ENCODE measurements around the gene TMEM272. TPM values are rescaled to one million over a fixed set of nuclear protein-coding genes. Genes with fewer than 3 reads are reported as not detected.

Gene TMEM272
- total and polyA plus RNA-seq, 2 of the 4 experiments (the other 2 are of a cell fraction), result not detected

- Histone ChIP-seq H2AFZ (replicated peaks; ENCODE audit: low read length, poor library complexity) (no peak overlapping the region), H2AK9ac (replicated peaks; ENCODE audit: low read depth, low read length, poor library complexity) (no peak overlapping the region), H3K9me1 (ENCODE audit: insufficient read depth, low read length) (no peaks in the 10 kb centered on the region), H3K4me2 (ENCODE audit: low read depth, low read length) (no peak overlapping the region), H4K8ac (ENCODE audit: low read depth in 2 of 2, low read length in 2 of 2) (no peak overlapping the region), H3K27ac (ENCODE audit: insufficient read depth, low read length) (no peak overlapping the region), H4K91ac (ENCODE audit: insufficient read depth, low read depth, low read length) (no peak overlapping the region), H3K9ac (ENCODE audit: low read depth, low read length) (no peak overlapping the region), H2BK15ac (ENCODE audit: low read depth, low read length) (no peak overlapping the region), H4K20me1 (ENCODE audit: insufficient read depth, low read length) (no peaks in the 10 kb centered on the region), H3K4me1 (ENCODE audit: control insufficient read depth, insufficient read depth, low read length) (no peaks in the 10 kb centered on the region), H4K5ac (ENCODE audit: low read depth, low read length) (no peak overlapping the region), H3K4me3 (ENCODE audit: insufficient read depth, low read depth, low read length) (no peak overlapping the region), H2AK5ac (ENCODE audit: low read depth, low read length) (no peak overlapping the region), H3K18ac (ENCODE audit: low read depth, low read length) (no peak overlapping the region), H3K14ac (replicated peaks; ENCODE audit: low read depth, low read length) (no peak overlapping the region), H2BK120ac (ENCODE audit: low read depth, low read length) (no peak overlapping the region), H3K56ac (ENCODE audit: extremely low read depth, insufficient read depth, low read length) (no peak overlapping the region), H3K9me3 (ENCODE audit: control insufficient read depth, insufficient read depth, low read length) (no peaks in the 10 kb centered on the region; the same call in 1 of the 2 replicates), H2BK20ac (ENCODE audit: low read depth, low read length) (no peak overlapping the region), H3K23ac (ENCODE audit: low read depth, low read length) (no peak overlapping the region), H3K4ac (ENCODE audit: low read depth, low read length) (no peak overlapping the region), H3K36me3 (ENCODE audit: control insufficient read depth, insufficient read depth, low read length) (no peaks in the 10 kb centered on the region), H3K79me1 (ENCODE audit: low read depth in 1 of 2, low read length in 2 of 2) (no peaks in the 10 kb centered on the region), H2BK5ac (ENCODE audit: low read depth, low read length, poor library complexity, severe bottlenecking) (no peak overlapping the region), H3K27me3 (ENCODE audit: control insufficient read depth, insufficient read depth, low read length) (peaks cover 37% of the 10 kb centered on the region)
- 61% methylated on average over 2 of the region's 6 CpGs; no CpG with 5 or more reads in 1 of the 2 experiments for WGBS, 2 experiments (ENCODE audit: extremely low coverage in 2 of 2, insufficient read length in 1 of 2)
- DNase-seq (no peak), ATAC-seq (ENCODE audit: low read depth) (no peak)
- in situ Hi-C loops (cut with MboI; ENCODE audit: low sequenced_read_pairs) (no loop called here), intact Hi-C loops (cut with micrococcal nuclease) (no loop called here), dilution Hi-C loops (cut with HindIII; ENCODE audit: low sequenced_read_pairs, unreplicated experiment) (no loop called here)
- no TSS peak for BruUV-seq (replicated peaks)
- CTCF ChIA-PET, result no interaction called here
- POLR2A ChIA-PET (ENCODE audit: unreplicated experiment), result no interaction called here
- TF ChIP-seq BHLHE40 (IDR thresholded peaks at IDR 0.05; ENCODE audit: low read depth, low read length) (no peak), POLR2A (IDR thresholded peaks at IDR 0.05; ENCODE audit: low read depth, low read length) (no peak), MAFK (IDR thresholded peaks at IDR 0.05; ENCODE audit: low read depth, low read length) (no peak), RCOR1 (IDR thresholded peaks at IDR 0.05; ENCODE audit: insufficient replicate concordance, low read length) (no peak), FOS (IDR thresholded peaks at IDR 0.05; ENCODE audit: low read depth, low read length) (no peak), CHD1 (IDR thresholded peaks at IDR 0.05; ENCODE audit: low read depth, low read length) (no peak), RFX5 (IDR thresholded peaks at IDR 0.05; ENCODE audit: low read depth, low read length) (no peak)
- TF ChIP-seq, protein P1, sequence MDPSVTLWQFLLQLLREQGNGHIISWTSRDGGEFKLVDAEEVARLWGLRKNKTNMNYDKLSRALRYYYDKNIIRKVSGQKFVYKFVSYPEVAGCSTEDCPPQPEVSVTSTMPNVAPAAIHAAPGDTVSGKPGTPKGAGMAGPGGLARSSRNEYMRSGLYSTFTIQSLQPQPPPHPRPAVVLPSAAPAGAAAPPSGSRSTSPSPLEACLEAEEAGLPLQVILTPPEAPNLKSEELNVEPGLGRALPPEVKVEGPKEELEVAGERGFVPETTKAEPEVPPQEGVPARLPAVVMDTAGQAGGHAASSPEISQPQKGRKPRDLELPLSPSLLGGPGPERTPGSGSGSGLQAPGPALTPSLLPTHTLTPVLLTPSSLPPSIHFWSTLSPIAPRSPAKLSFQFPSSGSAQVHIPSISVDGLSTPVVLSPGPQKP (IDR thresholded peaks at IDR 0.05; ENCODE audit: borderline replicate concordance, low read depth, low read length), result no peak
Observed at GRCh38 chr13:51869916-51870315, 24.9 kb upstream of the TMEM272 start.
